Testis (tissue), 2 donors: ENCODE measurements around the gene PRSS37.

ENCODE experiments used
- POLR2A ChIP-seq: fragments of 450-650 bp; IDR thresholded peaks from one replicate; pipeline ENCODE4 v1.6.1; 2017; ENCODE audit warnings: antibody characterized with exemption, mild to moderate bottlenecking, moderate library complexity
- TF ChIP-seq, protein P1 (sequence below), 3 experiments: fragments of 450-650 bp in 2 of 3; fragments of 200-600 bp in 1 of 3; sonication (generic) in 1 of 3; IDR thresholded peaks; one replicate each; pipeline ENCODE4 v1.5.1; 2016 to 2019; ENCODE audit warnings: antibody characterized with exemption in 3 of 3, mild to moderate bottlenecking in 2 of 3, moderate library complexity in 1 of 3

- TF ChIP-seq, protein P1, sequence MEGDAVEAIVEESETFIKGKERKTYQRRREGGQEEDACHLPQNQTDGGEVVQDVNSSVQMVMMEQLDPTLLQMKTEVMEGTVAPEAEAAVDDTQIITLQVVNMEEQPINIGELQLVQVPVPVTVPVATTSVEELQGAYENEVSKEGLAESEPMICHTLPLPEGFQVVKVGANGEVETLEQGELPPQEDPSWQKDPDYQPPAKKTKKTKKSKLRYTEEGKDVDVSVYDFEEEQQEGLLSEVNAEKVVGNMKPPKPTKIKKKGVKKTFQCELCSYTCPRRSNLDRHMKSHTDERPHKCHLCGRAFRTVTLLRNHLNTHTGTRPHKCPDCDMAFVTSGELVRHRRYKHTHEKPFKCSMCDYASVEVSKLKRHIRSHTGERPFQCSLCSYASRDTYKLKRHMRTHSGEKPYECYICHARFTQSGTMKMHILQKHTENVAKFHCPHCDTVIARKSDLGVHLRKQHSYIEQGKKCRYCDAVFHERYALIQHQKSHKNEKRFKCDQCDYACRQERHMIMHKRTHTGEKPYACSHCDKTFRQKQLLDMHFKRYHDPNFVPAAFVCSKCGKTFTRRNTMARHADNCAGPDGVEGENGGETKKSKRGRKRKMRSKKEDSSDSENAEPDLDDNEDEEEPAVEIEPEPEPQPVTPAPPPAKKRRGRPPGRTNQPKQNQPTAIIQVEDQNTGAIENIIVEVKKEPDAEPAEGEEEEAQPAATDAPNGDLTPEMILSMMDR (IDR thresholded peaks at IDR 0.05): no peak
- TF ChIP-seq POLR2A: no peak
Measured at GRCh38 chr7:141789917-141790316, 51.4 kb downstream of the PRSS37 start, which contains the start of gene TAS2R5.
